NCI-H82 treated with DMSO at 0.1 percent for 48 hours (cell line): ENCODE results near the gene SLC35F3.

Source experiments
- DNase-seq: peaks from one replicate; lab custom pipeline; 2025; ENCODE audit not compliant: unreplicated experiment; lab: John Stamatoyannopoulos, UW

SLC35F3 gene

GRCh38 chr1:234313171-234313570 is 408.7 kb downstream of the SLC35F3 start:
- DNase-seq: no peak

- no peak for DNase-seq
Measured at GRCh38 chr1:234315091-234315541, 410.6 kb downstream of the SLC35F3 start.

DNA sequence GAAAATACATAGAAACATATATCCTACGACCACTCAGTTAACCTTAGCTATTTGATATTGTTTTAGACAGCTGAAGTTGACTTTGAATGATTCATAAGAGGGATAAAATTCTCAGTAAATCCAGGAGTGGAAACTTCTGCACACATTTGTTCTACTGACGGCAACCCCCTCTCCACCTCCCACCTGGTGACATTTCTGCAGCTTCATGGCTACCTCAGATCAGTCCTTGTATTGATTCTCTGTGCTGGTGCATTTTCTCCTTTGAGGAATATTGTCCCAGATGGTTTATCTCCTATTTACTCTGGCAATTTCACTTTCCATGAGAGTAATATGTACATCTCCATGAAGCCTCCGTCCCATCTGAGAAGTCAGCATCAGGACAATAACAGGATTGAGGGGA is 411.1 kb downstream of the SLC35F3 start:
- no peak for DNase-seq

GRCh38 chr1:234316486-234316885 is 412.0 kb downstream of the SLC35F3 start:
- DNase-seq: no peak

DNA sequence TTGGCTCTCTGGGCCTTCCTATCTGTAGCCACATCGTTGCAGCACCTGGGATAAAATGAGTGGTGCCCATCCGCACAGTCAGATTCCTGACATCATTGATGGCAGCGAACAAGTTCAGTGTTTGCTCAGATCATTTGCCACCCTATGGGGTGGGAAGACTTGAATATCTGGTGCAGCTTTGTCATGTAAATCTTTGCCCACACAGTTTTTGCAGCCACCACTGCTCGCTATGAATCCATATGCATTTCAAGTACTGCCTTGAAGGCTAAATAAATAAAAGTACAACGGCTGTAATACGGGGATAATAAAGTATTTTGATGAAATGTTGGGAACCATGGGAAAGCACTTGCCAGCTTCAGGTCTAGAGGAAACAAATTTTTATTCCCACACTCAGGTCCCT is 412.5 kb downstream of the SLC35F3 start:
- DNase-seq: no peak

- no peak for DNase-seq
Measured at GRCh38 chr1:234320069-234320468, 415.6 kb downstream of the SLC35F3 start.

DNA sequence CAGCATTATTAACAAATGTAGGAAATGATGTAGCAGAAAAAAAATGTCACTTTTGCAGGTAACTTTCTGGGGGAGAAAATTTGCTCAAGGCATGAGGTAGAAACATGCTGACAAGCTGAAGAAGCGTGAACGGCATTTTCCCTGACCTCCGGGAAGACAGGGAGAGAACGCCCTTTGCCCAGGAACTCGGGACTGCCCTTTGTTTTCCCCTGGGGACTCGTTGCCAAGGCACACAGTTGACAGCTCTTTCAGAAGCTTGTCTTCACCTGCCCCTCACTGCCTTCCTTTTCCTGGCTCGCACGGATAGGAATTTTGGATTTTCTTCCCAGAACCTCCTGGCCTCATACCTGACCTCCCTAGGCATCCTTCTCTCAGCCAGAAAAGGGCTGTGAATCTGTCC is 416.1 kb downstream of the SLC35F3 start:
- DNase-seq: no peak

GRCh38 chr1:234321231-234321630 is 416.8 kb downstream of the SLC35F3 start:
- DNase-seq: no peak

DNA sequence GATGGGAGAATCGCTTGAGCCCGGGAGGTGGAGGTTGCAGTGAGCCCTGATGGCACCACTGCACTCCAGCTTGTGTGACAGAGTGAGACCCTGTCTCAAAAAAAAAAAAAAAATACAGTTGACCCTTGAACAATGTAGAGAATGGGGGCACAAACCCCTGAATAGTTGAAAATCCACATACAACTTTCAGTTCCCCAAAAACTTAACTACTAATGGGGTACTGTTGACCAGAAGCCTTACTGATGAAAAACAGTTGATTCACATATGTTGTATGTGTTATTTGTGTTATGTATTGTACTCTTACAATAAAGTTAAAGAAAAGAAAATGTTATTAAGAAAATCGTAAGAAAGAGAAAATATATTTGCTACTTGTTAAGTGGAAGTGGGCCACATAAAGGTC is 417.6 kb downstream of the SLC35F3 start:
- DNase-seq: no peak

DNA sequence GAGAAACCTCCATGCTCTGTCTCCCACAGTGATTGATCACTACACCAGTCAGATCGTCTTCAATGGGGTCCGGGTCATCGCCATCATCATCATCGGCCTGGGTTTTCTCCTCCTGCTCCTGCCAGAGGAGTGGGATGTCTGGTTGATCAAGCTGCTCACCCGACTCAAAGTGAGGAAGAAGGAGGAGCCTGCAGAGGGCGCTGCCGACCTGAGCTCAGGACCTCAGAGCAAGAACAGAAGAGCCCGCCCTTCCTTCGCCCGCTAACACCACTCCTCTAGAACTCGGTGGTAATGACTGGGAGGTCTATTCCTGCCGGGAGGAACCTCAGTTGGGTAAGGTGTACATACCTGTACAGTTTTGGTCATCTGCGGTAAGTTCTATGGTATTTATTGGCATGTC is 418.5 kb downstream of the SLC35F3 start:
- DNase-seq: peak; percentile 5

DNA sequence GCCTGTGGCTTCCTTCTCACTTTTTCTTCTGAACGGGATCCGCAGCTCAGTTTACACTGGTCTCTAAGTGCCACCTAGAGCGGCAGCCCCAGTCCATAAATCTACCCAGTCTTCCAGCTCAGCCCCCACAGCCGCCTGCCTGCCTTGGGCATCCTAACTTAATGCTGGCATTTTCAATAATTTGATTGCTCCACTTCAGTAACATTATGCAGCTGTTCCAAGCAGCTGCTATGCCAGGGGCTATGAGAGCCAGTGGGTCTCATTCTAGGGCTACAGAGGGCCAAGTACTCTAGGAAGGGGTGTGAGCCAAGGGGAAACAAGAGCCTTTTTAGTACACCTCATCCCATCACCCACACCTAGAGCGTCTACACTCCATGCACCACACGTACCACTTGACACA is 420.3 kb downstream of the SLC35F3 start:
- no peak for DNase-seq

- no peak for DNase-seq
Measured at GRCh38 chr1:234325878-234326496, 421.5 kb downstream of the SLC35F3 start.

GRCh38 chr1:234326497-234327366 is 422.3 kb downstream of the SLC35F3 start:
- DNase-seq: peak; percentile 37

- DNase-seq: no peak
Measured at GRCh38 chr1:234327577-234328164, 423.2 kb downstream of the SLC35F3 start.

GRCh38 chr1:234330843-234331215 is 426.4 kb downstream of the SLC35F3 start:
- DNase-seq: no peak

DNA sequence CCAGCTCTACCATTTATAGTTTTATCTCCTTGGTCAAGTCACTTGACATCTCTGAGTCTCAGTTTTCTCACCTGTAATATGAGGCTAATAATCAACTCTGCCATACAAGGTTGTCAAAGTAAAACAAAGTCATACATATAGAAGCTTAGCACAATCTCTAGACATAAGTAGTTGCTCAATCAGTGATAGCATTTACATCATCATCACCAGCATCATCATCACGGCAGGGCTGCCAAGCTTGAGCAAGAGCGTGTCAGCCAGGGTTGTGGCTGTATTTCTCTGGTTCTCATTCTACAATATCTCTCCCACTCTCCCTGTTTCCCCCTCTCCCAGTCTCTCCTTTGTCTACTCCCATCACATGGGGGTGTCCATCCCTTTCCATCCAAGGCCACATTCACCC is 427.0 kb downstream of the SLC35F3 start:
- DNase-seq: no peak

- DNase-seq: no peak
Measured at GRCh38 chr1:234336359-234336758, 431.9 kb downstream of the SLC35F3 start.

DNA sequence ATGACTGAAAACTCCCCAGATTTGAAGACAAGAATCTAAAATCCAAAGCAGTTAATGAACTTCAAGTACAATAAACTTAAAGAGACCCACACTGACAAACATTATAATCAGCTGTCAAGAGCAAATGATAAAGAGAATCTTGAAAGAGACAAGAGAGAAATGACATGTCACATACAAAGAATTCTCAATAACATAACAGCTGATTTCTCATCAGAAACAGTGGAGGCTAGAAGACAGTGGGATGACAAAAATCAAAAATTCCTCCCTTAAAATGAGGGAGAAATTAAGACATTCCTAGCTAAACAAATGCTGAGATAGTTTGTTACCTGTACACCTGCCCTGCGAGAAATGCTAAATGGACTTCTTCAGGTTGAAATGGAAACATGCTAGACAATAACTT is 432.8 kb downstream of the SLC35F3 start:
- DNase-seq: no peak

DNA sequence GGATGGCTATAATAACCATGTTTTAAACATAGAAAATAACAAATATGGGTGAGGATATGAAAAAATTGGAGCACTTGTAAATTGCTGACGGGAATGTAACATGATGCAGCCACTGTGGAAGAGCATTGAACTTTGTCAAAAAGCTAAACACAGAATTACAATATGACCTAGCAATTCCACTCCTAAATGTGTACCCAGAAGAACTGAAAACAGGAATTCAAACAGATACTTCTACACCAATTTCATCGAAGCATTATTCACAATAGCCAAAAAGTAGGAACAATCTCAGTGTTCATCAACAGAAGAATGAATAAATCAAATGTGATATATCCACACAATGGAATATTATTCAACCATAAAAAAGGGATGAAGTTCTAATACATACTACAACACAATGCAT is 436.1 kb downstream of the SLC35F3 start:
- DNase-seq: no peak

- no peak for DNase-seq
Measured at GRCh38 chr1:234342774-234343173, 438.3 kb downstream of the SLC35F3 start.

- DNase-seq: no peak
Measured at GRCh38 chr1:234345237-234345636, 440.8 kb downstream of the SLC35F3 start.

DNA sequence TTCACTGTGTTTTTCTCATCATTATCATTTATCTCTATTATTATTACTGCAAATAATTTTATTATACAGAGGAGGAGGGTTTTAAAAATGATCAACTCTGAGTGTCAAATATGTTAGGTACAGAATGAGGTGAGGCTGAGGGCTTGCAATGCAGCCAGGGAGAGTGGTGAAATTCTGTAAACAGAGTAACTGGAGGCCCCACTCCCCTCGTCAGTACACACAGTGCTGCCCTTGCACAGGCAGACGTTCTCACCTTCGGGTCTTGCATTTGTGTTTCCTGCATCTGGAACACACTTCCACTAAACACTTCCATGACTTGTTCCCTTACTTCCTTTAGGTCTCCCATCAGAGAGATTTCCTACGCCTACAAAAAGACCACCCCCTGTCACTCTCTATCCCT is 444.5 kb downstream of the SLC35F3 start:
- no peak for DNase-seq
